HG02884 (cell line): Measurements from ENCODE around the gene STH.
"Not testable (repeated sequence)": the region's sequence is repeated elsewhere in the genome, so short reads cannot be mapped to it uniquely, and the experiment has no call there.

Experiments
- ATAC-seq: cut with Tn5 transposase; IDR thresholded peaks from one replicate; pipeline ENCODE4 v1.9.1; 2021; ENCODE audit warnings: mild to moderate bottlenecking, moderate library complexity; ENCODE audit not compliant: unreplicated experiment

STH gene

DNA sequence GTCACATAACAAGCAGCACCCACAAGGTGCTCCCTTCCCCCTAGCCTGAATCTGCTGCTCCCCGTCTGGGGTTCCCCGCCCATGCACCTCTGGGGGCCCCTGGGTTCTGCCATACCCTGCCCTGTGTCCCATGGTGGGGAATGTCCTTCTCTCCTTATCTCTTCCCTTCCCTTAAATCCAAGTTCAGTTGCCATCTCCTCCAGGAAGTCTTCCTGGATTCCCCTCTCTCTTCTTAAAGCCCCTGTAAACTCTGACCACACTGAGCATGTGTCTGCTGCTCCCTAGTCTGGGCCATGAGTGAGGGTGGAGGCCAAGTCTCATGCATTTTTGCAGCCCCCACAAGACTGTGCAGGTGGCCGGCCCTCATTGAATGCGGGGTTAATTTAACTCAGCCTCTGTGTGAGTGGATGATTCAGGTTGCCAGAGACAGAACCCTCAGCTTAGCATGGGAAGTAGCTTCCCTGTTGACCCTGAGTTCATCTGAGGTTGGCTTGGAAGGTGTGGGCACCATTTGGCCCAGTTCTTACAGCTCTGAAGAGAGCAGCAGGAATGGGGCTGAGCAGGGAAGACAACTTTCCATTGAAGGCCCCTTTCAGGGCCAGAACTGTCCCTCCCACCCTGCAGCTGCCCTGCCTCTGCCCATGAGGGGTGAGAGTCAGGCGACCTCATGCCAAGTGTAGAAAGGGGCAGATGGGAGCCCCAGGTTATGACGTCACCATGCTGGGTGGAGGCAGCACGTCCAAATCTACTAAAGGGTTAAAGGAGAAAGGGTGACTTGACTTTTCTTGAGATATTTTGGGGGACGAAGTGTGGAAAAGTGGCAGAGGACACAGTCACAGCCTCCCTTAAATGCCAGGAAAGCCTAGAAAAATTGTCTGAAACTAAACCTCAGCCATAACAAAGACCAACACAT lies at the start of gene STH:
TSS of gene STH (plus strand) at position 264 of the 913 bp plus-strand sequence. CDS start at position 294, 30 bp downstream.
- no peak for ATAC-seq

DNA sequence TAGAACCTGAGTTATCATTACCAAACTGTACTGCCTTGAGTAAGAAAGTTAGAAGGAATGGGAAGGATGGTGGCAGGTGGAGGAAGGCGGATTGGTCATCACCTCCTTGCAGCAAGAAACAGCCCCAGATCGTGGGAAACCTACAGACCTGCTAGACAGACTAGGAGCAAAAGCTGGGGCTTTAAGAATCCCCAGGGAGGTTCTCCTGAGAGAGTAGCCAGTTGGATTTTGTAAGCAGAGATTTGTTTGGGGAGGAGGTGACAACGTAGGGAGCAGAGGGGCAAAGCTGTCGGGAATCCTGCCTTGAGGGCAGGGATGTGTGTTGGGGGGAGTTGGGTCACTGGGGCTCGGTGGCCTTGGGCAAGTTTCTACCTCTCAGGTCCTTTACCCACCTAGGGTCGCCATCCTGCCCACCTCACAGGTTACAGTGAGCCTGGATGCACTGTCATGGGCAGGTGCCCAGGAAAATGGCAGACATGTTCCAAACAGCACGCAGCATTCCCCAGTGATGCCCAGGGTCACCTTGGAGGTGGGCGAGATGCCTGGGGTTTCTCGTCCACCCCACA lies 49.2 kb upstream of the STH start:
- ATAC-seq: no peak

- no peak for ATAC-seq
Measured at GRCh38 chr17:45950888-45951287, 48.2 kb upstream of the STH start.

DNA sequence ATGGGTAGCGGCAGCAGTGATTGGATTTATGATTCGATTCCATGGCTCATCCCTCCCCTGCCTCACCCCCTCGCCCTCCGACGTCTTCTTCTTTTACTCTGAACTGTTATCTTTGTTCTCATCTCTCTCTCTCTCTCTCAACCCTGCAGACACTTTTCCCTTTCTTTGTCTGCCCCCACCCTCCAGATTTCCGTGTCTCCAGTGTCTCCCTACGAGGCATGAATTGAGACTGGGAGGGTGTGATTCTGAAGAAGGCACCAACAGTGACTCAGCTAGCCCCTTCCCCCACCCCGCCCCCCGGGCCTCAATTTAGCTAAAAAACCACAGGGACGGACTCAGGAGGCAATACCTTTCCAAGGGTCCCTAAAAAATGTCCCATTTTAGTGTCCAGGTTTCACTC lies 47.6 kb upstream of the STH start:
- no peak for ATAC-seq

- no peak for ATAC-seq
Measured at GRCh38 chr17:45951941-45952340, 47.1 kb upstream of the STH start.

- ATAC-seq: no peak
Measured at GRCh38 chr17:45952814-45953320, 46.2 kb upstream of the STH start.

DNA sequence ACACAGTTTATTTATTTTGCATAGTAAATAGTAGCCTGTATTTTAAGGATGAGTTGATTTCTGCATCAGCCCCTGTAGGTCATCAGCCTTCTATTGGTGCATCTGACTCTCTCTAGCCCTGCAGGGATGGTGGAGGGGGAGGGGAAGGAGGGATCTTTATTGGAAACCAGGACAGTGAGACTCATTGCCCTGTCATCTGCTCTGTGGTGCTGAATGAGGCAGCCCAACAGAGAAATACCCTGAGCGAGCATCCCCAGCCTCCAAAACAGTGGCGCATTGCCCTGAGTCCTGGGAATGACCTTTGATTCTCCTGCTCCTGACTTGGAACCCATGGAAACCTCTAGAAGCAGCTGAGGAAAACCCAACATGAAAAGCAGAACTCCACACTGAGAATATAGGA lies 45.5 kb upstream of the STH start:
- no peak for ATAC-seq

GRCh38 chr17:45954914-45955313 lies 44.1 kb upstream of the STH start:
- ATAC-seq: no peak

- no peak for ATAC-seq
Measured at GRCh38 chr17:45955326-45955725, 43.7 kb upstream of the STH start.

DNA sequence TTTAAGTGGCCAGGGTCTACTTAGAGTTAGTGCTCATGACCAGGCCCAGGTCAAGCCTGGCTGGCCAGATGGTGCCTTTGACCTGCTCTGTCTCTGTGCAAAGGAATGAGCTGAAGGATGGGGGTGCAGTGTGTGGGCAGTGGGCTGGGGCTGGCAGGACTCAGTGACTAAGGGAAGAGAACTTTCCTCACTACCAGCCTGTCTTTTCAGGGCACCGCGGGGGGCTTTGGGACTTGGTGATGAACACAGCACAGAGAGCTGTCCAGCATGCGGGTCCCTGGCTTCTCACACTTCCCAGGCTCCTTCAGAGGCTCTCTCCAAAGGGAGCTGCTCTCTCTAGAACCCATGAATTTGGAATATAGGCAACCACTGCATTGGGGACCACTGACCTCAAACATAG lies 43.0 kb upstream of the STH start:
- no peak for ATAC-seq

DNA sequence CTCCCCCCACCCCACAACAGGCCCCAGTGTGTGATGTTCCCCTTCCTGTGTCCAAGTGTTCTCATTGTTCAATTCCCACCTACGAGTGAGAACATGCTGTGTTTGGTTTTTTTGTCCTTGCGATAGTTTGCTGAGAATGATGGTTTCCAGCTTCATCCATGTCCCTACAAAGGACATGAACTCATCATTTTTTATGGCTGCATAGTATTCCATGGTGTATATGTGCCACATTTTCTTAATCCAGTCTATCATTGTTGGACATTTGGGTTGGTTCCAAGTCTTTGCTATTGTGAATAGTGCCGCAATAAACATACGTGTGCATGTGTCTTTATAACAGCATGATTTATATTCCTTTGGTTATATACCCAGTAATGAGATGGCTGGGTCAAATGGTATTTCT lies 42.3 kb upstream of the STH start:
- not testable (repeated sequence) for ATAC-seq

DNA sequence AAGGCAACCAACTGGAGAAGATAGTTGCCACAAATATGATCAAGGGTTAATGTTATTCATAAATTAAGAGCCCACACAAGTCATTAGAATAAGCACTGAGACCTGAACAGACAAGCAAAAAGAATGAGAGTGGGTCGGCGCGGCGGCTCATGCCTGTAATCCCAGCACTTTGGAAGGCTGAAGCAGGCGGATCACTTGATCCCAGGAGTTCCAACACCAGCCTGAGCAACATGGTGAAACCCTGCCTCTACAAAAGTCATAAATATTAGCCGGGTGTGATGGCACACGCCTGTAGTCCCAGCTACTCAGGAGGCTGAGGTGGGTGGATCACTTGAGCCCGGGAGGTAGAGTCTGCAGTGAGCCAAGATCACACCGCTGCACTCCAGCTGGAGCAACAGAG lies 40.7 kb upstream of the STH start:
- no peak for ATAC-seq

DNA sequence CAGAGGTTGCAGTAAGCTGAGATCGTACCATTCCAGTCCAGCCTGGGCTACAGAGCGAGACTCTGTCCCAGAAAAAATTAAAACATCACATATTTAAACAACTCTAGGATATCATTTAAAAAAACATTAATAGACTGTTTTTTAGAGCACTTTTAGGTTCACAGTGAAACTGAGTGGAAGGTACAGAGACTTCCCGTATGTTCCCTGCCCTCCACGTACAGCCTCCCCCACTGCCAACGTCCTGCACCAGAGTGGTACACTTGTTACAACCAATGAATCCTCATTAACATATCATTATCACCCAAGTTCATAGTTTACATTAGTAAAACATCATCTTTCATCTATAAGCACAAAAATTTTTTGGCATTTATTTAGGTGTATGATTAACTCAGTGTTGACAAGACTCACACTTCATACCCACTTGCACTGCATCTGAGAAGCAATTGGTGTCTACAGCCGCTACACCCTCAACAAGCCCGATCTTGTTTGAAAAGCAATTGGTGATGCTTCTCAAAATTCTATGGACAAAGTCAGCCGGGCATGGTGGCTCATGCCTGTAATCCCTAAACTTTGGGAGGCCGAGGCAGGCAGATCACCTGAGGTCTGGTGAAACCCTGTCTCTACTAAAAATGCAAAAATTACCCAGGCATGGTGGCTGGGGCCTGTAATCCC lies 39.9 kb upstream of the STH start:
- no peak for ATAC-seq

- no peak for ATAC-seq
Measured at GRCh38 chr17:45960311-45960710, 38.7 kb upstream of the STH start.

DNA sequence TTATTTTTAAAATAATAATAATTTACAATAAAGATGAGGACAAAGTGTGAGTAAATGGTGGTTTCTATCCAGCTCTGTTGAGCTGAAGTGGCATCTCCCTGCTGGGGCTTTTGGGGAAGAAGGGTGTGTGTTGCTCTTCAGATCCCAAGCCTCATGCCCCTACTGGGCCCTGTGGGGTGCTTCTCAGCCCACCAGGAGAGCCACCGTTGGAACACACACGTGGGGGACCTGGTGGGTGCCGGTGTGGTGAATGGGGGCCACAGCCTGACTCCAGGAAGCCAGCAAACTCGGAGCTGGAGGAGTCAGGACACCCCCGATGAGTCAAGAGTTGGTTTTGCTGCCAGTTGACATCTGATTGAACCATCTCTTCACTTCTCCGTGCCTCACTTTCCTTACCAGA lies 37.8 kb upstream of the STH start:
- no peak for ATAC-seq

GRCh38 chr17:45962221-45962972 lies 36.7 kb upstream of the STH start:
- ATAC-seq: no peak

DNA sequence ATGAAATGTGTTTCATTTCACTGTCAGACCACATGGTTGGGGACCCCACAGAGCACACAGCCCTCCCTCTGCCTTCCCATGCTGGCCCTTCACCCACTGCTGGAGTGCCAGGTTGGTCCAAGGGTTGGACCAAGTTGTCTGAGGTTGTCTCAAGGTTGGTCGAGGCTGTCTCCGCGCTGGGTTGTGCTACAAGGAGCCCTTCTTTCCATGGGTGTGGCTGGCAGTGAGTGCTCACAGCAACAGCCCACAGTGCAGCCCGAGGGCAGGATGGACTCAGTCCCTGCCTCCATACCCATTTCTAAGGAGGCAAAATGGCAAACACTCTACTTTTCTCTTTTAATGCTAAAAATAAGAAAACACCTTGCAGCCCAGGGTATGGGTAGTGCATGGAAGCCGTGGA lies 35.8 kb upstream of the STH start:
- ATAC-seq: no peak

- no peak for ATAC-seq
Measured at GRCh38 chr17:45963889-45964288, 35.2 kb upstream of the STH start.

DNA sequence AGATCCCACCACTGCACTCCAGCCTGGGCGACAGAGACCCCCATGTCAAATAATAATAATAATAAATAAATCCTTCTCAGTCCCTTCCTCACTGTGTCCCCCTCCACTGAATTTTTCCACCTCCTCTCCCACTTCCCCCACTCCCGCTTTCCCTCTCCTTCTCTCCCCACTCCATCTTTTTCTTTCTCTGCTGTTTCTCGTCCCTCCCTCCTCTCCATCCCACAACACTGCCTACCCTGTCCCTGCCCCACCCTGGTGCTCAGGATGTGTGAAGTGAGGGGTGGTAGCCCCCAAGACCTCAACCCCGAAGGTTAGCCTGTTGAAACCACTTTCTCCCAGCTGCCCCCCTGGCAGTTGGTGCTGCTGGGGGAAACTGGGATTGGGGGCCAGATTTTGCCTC lies 34.4 kb upstream of the STH start:
- no peak for ATAC-seq

- ATAC-seq: no peak
Measured at GRCh38 chr17:45965812-45966211, 33.2 kb upstream of the STH start.
